HG02885 (cell line): Measurements from ENCODE around the gene PRKD1.
A peak's percentile ranks its signal among the peaks of the same experiment; 100 is the strongest.
"Not testable (repeated sequence)": the region's sequence is repeated elsewhere in the genome, so short reads cannot be mapped to it uniquely, and the experiment has no call there.

ENCODE experiments used
- ATAC-seq: cut with Tn5 transposase; IDR thresholded peaks from one replicate; pipeline ENCODE4 v1.9.1; 2021; ENCODE audit warnings: mild to moderate bottlenecking; ENCODE audit not compliant: unreplicated experiment, poor library complexity

The PRKD1 gene

DNA sequence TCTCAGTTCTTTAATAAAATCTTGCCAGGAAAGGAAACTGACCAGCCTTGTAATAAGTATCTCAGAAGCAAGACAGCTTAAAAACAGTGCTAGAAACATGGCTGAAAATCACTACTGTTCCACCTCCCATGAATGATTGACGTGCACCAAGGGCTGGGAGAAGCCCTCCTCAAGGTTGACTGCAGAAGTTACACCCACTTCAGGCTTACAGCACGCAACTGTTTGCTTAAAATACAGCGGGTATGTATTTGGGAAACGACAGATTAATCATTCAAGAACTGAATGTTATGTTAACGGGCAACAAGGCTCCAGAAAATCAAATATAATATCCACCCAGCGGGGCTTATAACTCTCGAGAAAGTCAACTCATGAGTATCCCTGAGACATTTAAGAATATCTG is 22.1 kb downstream of the PRKD1 start:
- no peak for ATAC-seq

DNA sequence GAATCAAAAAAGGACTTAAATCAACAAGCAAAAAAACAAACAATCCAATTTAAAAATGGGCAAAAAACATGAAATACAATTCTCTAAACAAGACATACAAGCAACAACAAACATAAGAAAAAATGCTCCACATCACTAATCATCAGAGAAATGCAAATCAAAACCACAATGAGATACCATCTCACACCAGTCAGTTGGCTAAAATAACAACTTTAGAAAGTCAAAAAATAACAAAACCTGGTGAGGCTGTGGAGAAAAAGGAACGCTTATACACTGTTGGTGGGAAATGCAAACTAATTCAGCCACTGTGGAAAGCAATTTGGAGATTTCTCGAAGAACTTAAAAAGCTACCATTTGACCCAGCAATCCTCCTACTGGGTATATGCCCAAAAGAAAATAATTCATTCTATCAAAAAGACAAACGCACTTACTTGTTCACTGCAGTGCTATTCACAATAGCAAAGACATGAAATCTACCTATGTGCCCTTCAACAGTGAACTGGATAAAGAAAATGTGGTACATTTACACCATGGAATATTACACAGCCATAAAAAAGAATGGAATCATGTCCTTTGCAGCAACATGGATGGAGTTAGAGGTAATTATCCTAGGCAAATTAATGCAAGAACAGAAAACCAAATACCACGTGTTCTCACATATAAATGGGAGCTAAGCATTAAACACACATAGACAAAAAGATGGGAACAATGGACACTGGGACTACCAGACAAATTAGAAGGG is 26.9 kb downstream of the PRKD1 start:
- no peak for ATAC-seq

DNA sequence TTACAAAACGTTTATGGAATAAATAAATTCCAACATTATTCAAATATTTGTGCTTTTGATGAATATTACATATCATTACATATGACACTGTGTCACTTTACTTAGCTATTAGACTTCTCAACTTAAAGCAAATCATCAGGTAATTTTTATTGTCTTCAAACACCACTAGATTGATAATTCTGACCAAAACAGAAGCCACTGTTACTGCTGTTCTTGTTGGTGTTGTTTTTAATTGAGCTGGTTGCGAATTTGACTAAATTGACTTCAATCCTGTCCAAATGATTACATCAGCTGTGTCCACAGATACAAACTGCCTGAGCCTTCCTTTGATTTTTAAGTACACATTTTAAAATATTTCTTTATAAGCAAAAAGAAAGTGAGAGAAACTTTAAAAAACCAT is 29.2 kb downstream of the PRKD1 start:
- ATAC-seq: no peak

DNA sequence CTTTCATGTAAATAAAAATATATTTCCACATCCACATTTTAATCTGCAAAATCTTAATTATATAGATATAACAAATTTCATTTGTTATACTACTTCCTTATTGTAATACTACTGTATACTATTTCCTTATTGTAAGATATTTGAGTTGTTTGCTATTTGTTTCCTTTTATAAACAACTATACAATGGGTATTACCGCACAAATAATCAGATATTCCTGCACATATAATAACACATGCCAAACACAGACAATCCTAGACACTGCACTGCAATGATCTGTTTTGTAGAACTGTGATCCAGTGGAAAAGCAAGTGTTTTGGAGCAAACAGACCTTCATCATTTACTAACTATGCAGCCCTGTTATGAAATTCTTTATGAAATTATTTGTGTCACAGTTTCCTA is 30.5 kb downstream of the PRKD1 start:
- ATAC-seq: no peak

DNA sequence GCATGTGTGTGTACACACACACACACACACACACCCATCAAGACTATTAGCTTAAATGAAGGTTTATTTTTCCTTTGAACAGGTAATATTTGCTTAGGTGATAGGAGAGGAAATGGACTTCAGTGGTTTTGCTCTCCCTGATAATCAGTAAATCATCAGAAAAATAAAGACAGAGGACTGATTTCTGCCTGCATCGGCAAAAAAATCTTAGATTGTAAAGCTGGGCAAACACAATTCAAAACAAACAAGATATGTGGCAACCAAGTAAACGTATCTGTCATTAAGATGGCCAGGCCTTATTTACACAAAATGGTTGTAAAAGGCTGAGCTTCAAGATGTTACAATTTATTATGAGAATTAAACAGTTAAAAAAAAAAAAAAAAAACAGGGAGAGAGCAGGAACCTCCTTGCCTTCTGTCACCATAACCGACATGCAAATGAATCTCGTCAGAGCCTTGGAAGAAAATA is 31.3 kb downstream of the PRKD1 start:
- ATAC-seq: no peak

DNA sequence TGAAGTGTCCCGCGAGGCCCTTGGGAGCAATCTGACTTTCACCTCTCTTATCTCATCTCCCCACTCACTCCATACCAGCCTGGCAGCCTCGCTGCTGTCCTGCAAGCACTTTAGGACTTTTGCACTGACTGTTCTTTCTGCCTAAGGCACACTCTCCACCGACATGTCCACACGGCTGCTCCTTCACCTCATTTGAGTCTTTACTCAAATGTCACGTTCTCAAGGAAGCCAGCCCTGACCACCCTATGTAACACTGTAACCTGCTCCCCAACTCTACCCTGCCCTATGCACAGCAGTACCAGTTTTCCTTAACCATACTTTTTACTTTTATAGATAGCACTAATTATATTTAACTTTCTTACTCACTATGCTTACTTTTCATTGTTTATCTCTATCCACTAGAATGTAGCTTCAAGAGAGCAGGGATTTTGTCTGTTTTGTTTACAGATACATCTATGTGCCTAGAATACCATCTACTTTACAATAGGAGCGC is 32.0 kb downstream of the PRKD1 start:
- no peak for ATAC-seq

DNA sequence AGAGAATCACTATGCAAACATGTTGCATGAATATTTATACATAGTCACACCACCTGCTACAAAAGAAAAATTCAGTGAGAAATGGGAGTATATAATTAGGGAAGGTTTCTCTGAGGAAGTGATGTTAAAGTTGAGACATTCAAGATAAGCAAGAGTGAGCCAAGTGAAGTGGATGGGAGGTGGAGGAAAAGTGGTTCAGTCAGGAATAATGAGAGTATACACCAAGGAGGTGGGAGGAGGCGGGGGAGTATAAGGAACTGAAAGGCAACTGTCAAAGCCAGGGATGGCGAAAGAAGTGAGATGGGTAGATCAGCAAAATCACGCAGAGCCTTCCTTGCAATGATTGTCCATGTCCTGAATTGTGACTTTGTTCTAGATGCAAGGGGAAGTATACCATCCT is 33.7 kb downstream of the PRKD1 start:
- no peak for ATAC-seq

DNA sequence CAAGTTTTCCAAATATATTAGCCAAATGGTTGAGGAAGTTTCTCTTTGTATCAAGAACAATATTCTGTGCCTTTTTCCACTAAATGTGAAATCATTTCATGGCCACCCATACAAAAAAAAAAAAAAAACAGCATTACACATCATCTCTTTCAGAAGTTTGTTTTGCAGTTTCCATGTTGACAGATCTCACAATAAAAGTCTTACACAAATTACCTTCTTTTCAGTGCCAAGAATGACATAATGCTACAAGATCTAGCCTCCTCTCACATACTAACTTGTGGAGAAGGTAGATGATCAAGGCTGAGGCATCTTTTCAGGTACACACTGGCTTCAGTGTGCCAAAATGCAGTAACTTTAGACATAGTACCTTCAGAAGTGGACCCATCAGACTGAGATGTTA is 35.3 kb downstream of the PRKD1 start:
- ATAC-seq: no peak

DNA sequence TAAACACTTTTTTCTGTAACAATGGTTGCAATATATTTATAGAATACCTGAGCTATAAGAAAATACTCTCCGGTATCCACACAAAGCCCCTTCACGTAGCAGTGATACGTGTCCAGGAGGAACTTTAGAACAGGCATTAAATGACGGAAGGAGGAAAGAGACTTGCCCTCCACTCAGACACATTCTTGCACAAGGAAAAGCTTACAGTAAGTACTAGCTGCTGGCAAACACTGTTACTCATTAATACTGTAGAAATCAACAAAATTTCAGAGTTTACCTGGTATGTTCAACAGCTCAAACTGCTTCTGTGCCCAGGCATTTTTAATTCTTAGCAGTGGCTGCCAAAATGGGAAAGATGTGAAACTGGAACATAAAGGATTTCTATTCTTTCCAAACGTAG is 41.7 kb downstream of the PRKD1 start:
- no peak for ATAC-seq

DNA sequence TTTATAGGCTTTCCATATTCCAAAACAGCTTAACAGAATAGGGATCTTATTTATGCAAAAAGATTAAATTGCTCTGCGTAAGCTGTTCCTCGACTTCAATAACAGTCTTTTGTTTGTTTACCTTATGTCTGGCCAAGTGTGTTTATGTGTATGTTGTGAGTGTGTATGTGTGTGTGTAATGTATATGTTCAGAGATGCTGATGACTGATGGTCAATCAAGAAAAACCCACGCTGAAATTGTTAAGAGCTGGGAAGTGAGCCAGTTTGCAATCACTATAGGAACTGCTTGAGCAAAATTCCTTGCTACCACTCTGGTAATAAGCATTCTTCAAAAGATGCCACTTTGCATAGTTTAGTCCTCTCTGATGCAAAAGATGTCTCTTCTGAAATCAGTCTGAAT is 59.6 kb downstream of the PRKD1 start:
- ATAC-seq: no peak

DNA sequence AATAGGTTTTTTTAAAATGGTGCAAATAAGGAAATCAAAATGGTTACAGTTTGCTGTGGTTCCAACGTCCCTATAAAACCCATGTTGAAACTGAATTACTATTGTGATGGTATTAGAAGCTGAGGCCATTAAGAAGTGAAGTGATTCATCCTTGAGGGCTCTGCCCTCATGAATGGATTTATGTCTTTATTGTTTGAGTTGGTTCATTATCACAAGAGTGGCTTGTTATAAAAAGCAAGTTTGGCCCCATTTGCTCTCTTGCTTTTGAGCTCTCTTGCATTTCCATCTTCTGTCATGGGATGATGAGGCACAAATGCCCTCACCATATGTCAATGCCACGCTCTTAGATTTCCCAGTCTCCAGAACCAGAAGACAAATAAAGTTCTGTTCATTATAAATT is 62.3 kb downstream of the PRKD1 start:
- no peak for ATAC-seq

DNA sequence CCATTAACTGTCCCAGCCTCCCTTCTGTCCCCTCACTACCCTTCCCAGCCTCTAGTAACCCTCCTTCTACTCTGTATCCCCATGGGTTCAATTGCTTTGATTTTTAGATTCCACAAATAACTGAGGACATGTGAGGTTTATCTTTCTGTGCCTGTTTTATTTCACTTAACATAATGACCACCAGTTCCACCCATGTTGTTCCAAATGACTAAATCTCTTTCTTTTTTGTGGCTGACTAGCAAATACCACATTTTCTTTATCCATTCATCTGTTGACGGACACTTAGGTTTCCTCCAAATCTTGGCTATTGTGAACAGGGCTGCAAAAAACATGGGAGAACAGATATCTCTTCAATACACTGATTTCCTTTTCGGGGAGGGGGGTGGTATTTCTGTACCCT is 65.7 kb downstream of the PRKD1 start:
- no peak for ATAC-seq

DNA sequence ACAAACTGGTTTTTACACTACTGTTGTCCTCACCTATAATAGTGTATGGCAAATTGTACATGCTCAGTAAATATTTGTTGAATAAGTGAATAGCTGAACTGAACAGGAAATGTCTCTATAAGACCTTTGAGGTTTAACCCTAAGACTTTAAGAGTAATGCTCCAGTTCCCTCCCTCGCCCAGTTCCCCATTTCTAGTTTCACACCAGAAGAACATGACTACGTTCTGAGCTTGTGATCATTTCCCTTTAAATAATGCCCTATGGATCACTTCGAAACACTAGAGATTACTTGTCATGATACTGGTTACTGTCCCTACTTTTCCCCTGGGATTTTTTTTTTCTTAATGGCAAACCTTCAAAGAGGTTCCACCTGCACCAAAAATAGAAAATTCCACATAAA is 69.3 kb downstream of the PRKD1 start:
- peak; percentile 92 for ATAC-seq

DNA sequence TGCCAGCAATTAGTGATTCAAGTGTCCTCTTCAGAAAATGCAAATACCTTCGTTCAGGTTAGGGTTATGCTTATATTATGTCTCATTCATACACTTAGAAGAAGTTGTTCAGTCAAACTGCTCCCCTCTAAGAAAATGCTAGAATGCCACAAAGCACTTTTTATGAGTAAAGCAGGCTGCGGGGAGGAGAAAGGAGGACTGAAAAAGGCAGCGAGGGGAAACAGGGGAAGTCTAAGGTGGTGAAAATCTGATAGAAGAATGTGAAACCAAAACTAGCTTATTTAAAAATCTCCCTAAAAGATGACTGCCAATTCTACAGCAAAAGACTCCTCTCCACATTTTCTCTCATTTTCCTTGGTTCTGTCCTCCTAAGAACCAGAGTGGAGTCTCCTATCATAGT is 70.1 kb downstream of the PRKD1 start:
- ATAC-seq: peak; percentile 67

DNA sequence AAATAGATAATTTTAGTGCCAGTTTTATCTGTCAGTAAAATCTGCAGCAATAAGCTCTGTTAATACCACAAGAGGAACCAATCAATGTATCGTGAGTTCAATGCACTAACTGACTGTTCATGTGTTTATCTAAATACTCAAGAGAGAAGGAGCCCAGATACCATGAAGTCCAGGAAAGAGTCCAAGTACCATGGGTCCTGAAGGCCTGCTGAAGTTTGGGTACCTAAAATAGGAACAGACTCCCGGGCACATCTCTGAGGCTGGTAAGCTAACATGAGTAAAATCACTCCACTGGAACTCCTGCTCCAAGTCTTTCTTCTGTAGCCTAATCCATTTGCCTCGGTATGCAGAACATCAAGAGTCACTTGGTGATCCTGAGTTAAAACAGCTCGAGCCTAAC is 71.1 kb downstream of the PRKD1 start:
- no peak for ATAC-seq

DNA sequence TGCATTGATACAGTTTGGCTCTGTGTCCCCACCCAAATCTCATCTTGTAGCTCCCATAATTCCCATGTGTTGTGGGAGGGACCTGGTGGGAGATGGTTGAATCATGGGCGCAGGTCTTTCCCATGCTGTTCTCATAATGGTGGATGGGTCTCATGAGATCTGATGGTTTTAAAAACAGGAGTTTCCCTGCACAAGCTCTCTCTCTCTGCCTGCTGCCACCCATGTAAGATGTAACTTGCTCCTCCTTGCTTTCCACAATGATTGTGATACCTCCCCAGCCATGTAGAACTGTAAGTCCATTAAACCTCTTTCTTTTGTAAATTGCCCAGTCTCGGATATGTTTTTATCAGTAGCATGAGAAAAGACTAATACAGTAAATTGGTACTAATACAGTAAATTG is 74.0 kb downstream of the PRKD1 start:
- not testable (repeated sequence) for ATAC-seq

DNA sequence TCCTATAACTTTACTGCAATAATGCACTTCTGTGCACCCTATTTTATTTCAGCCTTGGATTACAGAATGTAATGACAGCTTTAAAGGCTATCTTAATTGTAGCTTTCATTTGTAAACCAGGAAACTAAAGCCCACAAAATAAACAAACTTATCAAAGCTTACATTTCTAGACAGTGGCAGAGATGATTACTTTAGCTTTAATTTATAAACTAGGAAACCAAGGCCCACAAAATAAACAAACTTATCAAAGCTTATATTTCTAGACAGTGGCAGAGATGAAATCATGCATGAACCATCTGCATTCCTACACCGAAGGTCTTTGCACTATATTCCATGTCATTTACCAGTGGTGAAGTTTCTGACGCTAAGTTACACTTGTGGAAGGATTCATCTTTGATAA is 74.4 kb downstream of the PRKD1 start:
- no peak for ATAC-seq

DNA sequence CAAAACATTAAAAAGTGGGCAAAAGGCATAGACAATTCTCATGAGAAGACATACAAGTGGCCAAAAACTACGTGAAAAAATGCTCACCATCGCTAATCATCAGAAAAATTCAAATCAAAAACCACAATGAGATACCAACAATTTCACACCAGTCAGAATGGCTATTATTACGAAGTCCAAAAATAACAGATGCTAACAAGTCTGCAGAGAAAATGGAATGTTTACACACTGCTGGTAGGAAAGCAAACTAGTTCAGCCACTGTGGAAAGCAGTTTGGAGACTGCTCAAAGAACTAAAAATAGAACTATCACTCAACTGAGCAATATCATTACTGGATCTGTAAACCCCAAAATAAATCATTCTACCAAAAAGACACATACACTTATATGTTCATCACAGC is 76.2 kb downstream of the PRKD1 start:
- ATAC-seq: no peak

DNA sequence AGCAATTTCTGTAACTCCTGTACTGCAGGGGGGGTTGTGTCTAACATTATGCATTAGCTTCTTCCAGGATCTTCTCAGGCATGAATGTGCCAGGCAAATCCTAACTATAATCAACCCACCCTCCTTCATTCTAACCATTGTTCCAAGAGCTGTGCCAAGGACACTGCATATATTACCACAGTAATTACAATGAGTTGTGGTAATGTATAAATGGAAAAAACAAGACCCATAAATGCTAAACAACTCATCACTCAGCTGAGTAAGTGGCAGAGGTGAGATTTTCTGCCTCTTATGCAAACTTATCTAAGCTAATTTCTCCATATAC is 80.6 kb downstream of the PRKD1 start:
- ATAC-seq: peak; percentile 15

DNA sequence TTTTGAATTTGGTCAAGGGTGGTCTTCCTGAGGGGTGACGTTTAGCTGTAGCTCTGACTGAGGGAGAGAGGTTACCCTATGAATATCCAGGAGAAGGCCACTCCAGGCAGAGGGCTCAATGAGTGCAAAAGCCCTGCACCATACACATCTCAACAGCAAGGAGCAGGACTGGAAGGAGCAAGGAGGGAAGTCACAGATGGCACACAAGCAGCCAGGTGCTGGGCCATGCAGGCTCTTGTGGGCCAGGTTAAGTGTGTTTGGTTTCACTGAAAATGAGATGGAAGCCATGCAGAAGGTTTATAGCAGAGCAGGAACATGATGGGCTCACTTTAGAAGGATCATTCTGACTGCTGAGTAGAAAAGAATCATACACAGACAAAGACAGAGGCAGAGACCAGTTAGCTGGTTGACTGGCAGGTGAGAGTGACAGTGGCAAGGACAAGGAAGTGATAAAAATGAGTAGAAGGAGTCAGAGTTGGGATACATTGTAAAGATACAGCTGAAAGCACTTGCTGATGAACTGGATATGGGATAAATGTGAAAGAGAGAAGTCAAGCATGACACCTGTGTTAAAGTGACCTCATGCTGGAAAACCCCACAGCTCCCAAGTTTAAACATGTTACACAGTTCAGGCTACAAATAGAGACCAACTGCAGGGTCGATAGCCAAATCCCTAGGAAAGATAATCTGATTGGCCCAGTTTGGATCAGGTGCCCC is 81.2 kb downstream of the PRKD1 start:
- ATAC-seq: peak; percentile 68

DNA sequence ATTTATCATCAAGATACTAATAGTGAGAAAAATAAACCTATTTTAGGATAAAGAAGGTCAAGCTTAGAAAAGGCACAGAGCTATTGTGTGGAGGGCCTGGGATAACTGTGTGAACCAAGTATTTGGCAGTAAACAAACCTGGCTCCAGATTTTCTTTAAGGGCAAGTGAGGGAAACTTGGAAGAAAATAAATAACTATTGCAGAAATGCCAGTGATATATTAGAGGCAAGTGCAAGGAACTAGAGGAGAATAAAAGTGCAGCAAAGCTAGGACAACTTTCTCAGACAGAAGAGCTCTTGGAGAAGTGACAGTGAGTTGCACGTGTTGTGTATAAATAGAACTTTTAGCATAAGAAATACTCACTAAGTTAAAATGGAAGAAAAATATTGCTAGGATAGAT is 83.7 kb downstream of the PRKD1 start:
- ATAC-seq: no peak

DNA sequence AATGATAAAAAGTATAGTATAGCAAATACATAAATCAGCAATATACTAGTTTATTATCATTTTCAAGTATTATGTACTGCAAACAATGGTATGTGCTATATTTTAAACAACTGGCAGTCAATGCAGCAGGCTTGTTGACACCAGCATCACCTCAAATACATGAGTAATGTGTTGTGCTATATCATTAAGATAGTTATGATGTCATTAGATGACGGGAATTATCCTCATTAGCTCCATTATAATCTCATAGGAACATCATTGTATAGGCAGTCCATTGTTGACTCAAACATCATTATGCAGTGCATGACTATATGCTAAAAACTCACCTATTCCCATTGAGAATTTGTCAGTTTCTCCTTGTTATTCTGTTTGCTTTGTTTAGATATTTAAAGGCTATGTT is 85.4 kb downstream of the PRKD1 start:
- ATAC-seq: no peak
